SK-N-SH (cell line): ENCODE measurements around the gene SNX9.

Experiments
- CTCF ChIP-seq: fragments of 200-600 bp; sonication (generic); IDR thresholded peaks from 2 replicates; pipeline ENCODE4 v1.6.1; 2017; ENCODE audit warnings: antibody characterized with exemption, mild to moderate bottlenecking, moderate library complexity
- EZH2phosphoT487 ChIP-seq: fragments of 200-600 bp; sonication (generic); IDR thresholded peaks from 2 replicates; pipeline ENCODE4 v1.6.1; 2017; ENCODE audit warnings: low read depth, mixed run types, mild to moderate bottlenecking, antibody characterized with exemption, moderate library complexity, borderline replicate concordance
- FOSL2 ChIP-seq: IDR thresholded peaks from 2 replicates; pipeline ENCODE4 v1.4.0; 2012; ENCODE audit warnings: low read depth, mild to moderate bottlenecking, moderate library complexity, borderline replicate concordance
- MAX ChIP-seq: IDR thresholded peaks from 2 replicates; pipeline ENCODE4 v1.4.0; 2012; ENCODE audit warnings: low read depth
- MXI1 ChIP-seq: IDR thresholded peaks from 2 replicates; pipeline ENCODE4 v1.6.1; 2012; ENCODE audit warnings: mild to moderate bottlenecking, low read depth, low read length, improper control_type of control experiment
- NFIC ChIP-seq: IDR thresholded peaks from 2 replicates; pipeline ENCODE4 v1.4.0; 2012; ENCODE audit warnings: borderline replicate concordance
- NRF1 ChIP-seq: IDR thresholded peaks from 2 replicates; pipeline ENCODE4 v1.6.1; 2012; ENCODE audit warnings: low read depth, mild to moderate bottlenecking, low read length
- POLR2AphosphoS5 ChIP-seq: IDR thresholded peaks from 2 replicates; pipeline ENCODE4 v1.6.1; 2012; ENCODE audit warnings: low read depth, low read length
- RAD21 ChIP-seq: IDR thresholded peaks from 2 replicates; pipeline ENCODE4 v1.6.1; 2012; ENCODE audit warnings: mild to moderate bottlenecking, low read length
- RCOR1 ChIP-seq: fragments of 150-350 bp; IDR thresholded peaks from 2 replicates; pipeline ENCODE4 v1.6.1; 2017; ENCODE audit warnings: antibody characterized with exemption, low read length
- RXRA ChIP-seq: IDR thresholded peaks from 2 replicates; pipeline ENCODE4 v1.4.0; 2012; ENCODE audit warnings: low read depth, mild to moderate bottlenecking, borderline replicate concordance
- SIN3A ChIP-seq: IDR thresholded peaks from 2 replicates; pipeline ENCODE4 v1.6.1; 2012; ENCODE audit warnings: low read depth, mild to moderate bottlenecking, low read length, moderate library complexity, borderline replicate concordance
- TCF12 ChIP-seq: IDR thresholded peaks from 2 replicates; pipeline ENCODE4 v1.4.0; 2012
- USF1 ChIP-seq: IDR thresholded peaks from 2 replicates; pipeline ENCODE4 v1.4.0; 2012; ENCODE audit warnings: low read depth, borderline replicate concordance

DNA sequence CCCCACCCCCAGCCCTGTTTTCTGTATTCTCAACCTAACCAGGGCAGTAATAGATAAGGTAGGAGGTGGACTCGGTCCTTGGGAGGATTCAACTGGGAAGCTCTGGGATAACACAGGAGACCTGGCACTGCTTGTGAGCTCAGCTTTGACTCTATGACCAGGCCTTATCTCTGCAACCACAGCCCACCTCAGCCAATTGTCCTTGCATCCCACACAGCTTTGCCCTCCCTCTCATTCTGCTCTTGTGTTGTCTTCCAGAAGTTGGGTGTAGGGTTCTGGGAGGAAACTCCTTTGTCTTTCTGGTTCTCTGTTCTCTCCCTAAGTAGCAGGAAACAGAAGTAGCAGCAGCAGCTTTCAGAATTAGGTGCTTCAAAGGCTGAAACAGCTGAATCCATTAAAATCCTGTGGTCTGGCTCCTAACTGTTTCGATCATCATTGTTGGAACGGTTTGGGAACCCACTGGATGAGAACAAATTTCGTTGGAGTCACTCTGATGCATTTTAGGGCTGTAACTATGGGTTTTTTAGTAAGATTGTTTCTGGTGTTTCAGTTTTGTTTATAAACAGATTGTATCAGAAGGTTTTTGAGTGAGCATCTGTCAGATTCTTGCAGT is 32.4 kb upstream of the SNX9 start:
- TF ChIP-seq NFIC, result no peak
- TF ChIP-seq CTCF, result no peak
- TF ChIP-seq NRF1, result no peak
- TF ChIP-seq POLR2AphosphoS5, result no peak
- TF ChIP-seq MAX, result no peak
- no peak for TF ChIP-seq EZH2phosphoT487
- TF ChIP-seq USF1, result no peak
- no peak for TF ChIP-seq RCOR1
- TF ChIP-seq SIN3A, result no peak
- no peak for TF ChIP-seq MXI1
- TF ChIP-seq FOSL2, result no peak
- no peak for TF ChIP-seq TCF12
- TF ChIP-seq RXRA, result no peak
- TF ChIP-seq RAD21, result no peak
